K562 (cell line): ENCODE results near the gene ASB10. TPM values are rescaled to one million over a fixed set of nuclear protein-coding genes. Genes with fewer than 3 reads are reported as not detected.

Experiments
- CREB1 ChIP-seq, 2 experiments: sonication (generic) in 1 of 2; formaldehyde crosslinking in 1 of 2; IDR thresholded peaks; 2 replicates each; pipeline versions ENCODE4 v1.6.1 to v1.8.0; 2012 to 2022; ENCODE audit warnings: inconsistent platforms in 1 of 2, mild to moderate bottlenecking in 1 of 2, missing genetic modification reagents in 1 of 2, moderate library complexity in 1 of 2
- E4F1 ChIP-seq: fragments of 250-450 bp; sonication (Bioruptor Pico); IDR thresholded peaks from 2 replicates; pipeline ENCODE4 v1.5.0; 2021; ENCODE audit warnings: mild to moderate bottlenecking, borderline replicate concordance
- FOSL1 ChIP-seq: fragments of 200-800 bp; sonication (Bioruptor generic); conservative IDR thresholded peaks from 2 replicates; pipeline ENCODE4 v1.6.1; 2016; ENCODE audit warnings: missing genetic modification characterization, missing compliant biosample characterization
- HLTF ChIP-seq: fragments of 450-650 bp; IDR thresholded peaks from 2 replicates; pipeline ENCODE4 v1.6.1; 2016
- MYNN ChIP-seq, 2 experiments: sonication (generic); formaldehyde crosslinking in 1 of 2; IDR thresholded peaks; 2 replicates each; pipeline versions ENCODE4 v1.5.0 to v1.6.1; 2016 to 2020; ENCODE audit warnings: antibody characterized with exemption in 1 of 2, missing genetic modification reagents in 1 of 2
- NR2C1 ChIP-seq, 2 experiments: fragments of 450-650 bp; IDR thresholded peaks; 2 replicates each; pipeline ENCODE4 v1.6.1; 2017; ENCODE audit warnings: mild to moderate bottlenecking in 2 of 2, antibody characterized with exemption in 1 of 2, inconsistent platforms in 1 of 2, missing compliant biosample characterization in 1 of 2, missing genetic modification characterization in 1 of 2
- OTX1 ChIP-seq: fragments of 450-650 bp; formaldehyde crosslinking; IDR thresholded peaks from 2 replicates; pipeline ENCODE4 v1.4.0; 2022; ENCODE audit warnings: mild to moderate bottlenecking
- PHF20 ChIP-seq: fragments of 450-650 bp; IDR thresholded peaks from 2 replicates; pipeline ENCODE4 v1.6.1; 2018; ENCODE audit not compliant: partially characterized antibody
- POLR2AphosphoS2 ChIP-seq: IDR thresholded peaks from 2 replicates; pipeline ENCODE4 v1.6.1; 2012; ENCODE audit warnings: low read length, improper control_type of control experiment
- PREB ChIP-seq: sonication (generic); formaldehyde crosslinking; IDR thresholded peaks from 2 replicates; pipeline ENCODE4 v1.8.1; 2023; ENCODE audit warnings: mild to moderate bottlenecking, missing genetic modification reagents
- PYGO2 ChIP-seq: fragments of 450-650 bp; IDR thresholded peaks from 2 replicates; pipeline ENCODE4 v1.6.1; 2016; ENCODE audit warnings: mild to moderate bottlenecking, missing genetic modification characterization, moderate library complexity, missing compliant biosample characterization
- RFX5 ChIP-seq: IDR thresholded peaks from 2 replicates; pipeline ENCODE4 v1.6.1; 2011; ENCODE audit warnings: low read depth, mild to moderate bottlenecking, improper control_type of control experiment, low read length
- SETDB1 ChIP-seq: IDR thresholded peaks from one replicate; pipeline ENCODE4 v1.6.1; 2012; ENCODE audit warnings: low read length, control low read depth, inconsistent platforms
- SIN3B ChIP-seq: fragments of 450-650 bp; IDR thresholded peaks from 2 replicates; pipeline ENCODE4 v1.6.1; 2017; ENCODE audit warnings: low read depth, mild to moderate bottlenecking, moderate library complexity
- SIRT6 ChIP-seq: IDR thresholded peaks from one replicate; pipeline ENCODE4 v1.6.1; 2012; ENCODE audit warnings: low read depth, mild to moderate bottlenecking, control low read depth, inconsistent platforms, low read length, moderate library complexity
- ZBTB43 ChIP-seq: sonication (generic); formaldehyde crosslinking; IDR thresholded peaks from 2 replicates; pipeline ENCODE4 v1.8.0; 2023; ENCODE audit warnings: mild to moderate bottlenecking, missing genetic modification reagents
- ZC3H8 ChIP-seq: fragments of 450-650 bp; IDR thresholded peaks from 2 replicates; pipeline ENCODE4 v1.6.1; 2017
- ZFX ChIP-seq: sonication (generic); formaldehyde crosslinking; IDR thresholded peaks from 2 replicates; pipeline ENCODE4 v1.8.0; 2022; ENCODE audit warnings: mild to moderate bottlenecking, missing genetic modification reagents, moderate library complexity
- ZNF217 ChIP-seq: sonication (generic); formaldehyde crosslinking; IDR thresholded peaks from 2 replicates; pipeline ENCODE4 v1.8.0; 2022; ENCODE audit warnings: mild to moderate bottlenecking, missing genetic modification reagents
- ZNF445 ChIP-seq: fragments of 250-450 bp; sonication (Bioruptor Pico); IDR thresholded peaks from 2 replicates; pipeline ENCODE4 v1.4.0; 2020; ENCODE audit warnings: low read depth, mild to moderate bottlenecking, moderate library complexity
- ZNF707 ChIP-seq: fragments of 250-450 bp; sonication (Bioruptor Pico); conservative IDR thresholded peaks from 2 replicates; pipeline ENCODE4 v1.8.0; 2022; ENCODE audit warnings: inconsistent platforms, mild to moderate bottlenecking, moderate library complexity
- polyA plus RNA-seq, 8 experiments: library from polyadenylated mRNA; depleted of rRNA in 4 of 8; stranded (reverse) in 5 of 8; unstranded in 3 of 8; fragments of >200 nt; fragmentation: Nextera tagmentation in 2 of 8; fragmentation: Illumina TruSeq in 1 of 8; extraction: Ambion mirVana in 2 of 8; extraction: Trizol in 1 of 8; gene quantifications; 2 replicates each; pipeline versions ENCODE4 v1.2.1 to v1.2.3, GENCODE V29; 2011 to 2014; ENCODE audit warnings: inconsistent platforms in 1 of 8, missing spikeins in 1 of 8
- total RNA-seq, 7 experiments: library from RNA; depleted of rRNA in 6 of 7; stranded (reverse); fragments of >200 nt in 6 of 7; fragmentation: Illumina TruSeq in 2 of 7; extraction: Trizol in 2 of 7; gene quantifications; 2 replicates each; pipeline versions ENCODE4 v1.2.1 to v1.2.3, GENCODE V29; 2011 to 2021; ENCODE audit warnings: low replicate concordance in 1 of 7
- TF ChIP-seq, protein P1 (sequence below), 3 experiments: fragments of 200-800 bp in 1 of 3; sonication (Bioruptor generic) in 1 of 3; sonication (generic) in 1 of 3; formaldehyde crosslinking in 1 of 3; IDR thresholded peaks; 2 replicates each; pipeline versions ENCODE4 v1.6.1 to v1.8.0; 2016 to 2022; ENCODE audit warnings: mild to moderate bottlenecking in 2 of 3, missing compliant biosample characterization in 2 of 3, missing genetic modification characterization in 2 of 3, missing genetic modification reagents in 1 of 3

ASB10 gene
- total and polyA plus RNA-seq, 9 of the 15 experiments (the other 6 are each of a cell fraction or from before 2014, with no cell fraction given), result not detected

- TF ChIP-seq PREB (no peak), SIRT6 (no peak), PHF20 (no peak), NR2C1 (IDR thresholded peaks at IDR 0.05) (no peak), NR2C1 (tag; IDR thresholded peaks at IDR 0.05) (no peak), POLR2AphosphoS2 (no peak), SIN3B (no peak), ZNF445 (CRISPR knock-in tag) (no peak), ZFX (CRISPR knock-in tag) (no peak), MYNN (IDR thresholded peaks at IDR 0.05) (no peak), MYNN (CRISPR knock-in tag; IDR thresholded peaks at IDR 0.05) (no peak), OTX1 (peak; percentile 62; the same call in 1 of the 2 replicates), ZBTB43 (CRISPR knock-in tag) (no peak), E4F1 (CRISPR knock-in tag) (no peak), ZNF217 (CRISPR knock-in tag) (no peak), RFX5 (no peak), SETDB1 (no peak), PYGO2 (no peak), ZNF707 (CRISPR knock-in tag) (no peak), CREB1 (IDR thresholded peaks at IDR 0.05) (no peak; the same call in 1 of the 2 replicates), CREB1 (CRISPR knock-in tag; IDR thresholded peaks at IDR 0.05) (peak; percentile 57; the same call in 1 of the 2 replicates), ZC3H8 (no peak), HLTF (no peak), FOSL1 (tag) (no peak)
- TF ChIP-seq, protein P1, sequence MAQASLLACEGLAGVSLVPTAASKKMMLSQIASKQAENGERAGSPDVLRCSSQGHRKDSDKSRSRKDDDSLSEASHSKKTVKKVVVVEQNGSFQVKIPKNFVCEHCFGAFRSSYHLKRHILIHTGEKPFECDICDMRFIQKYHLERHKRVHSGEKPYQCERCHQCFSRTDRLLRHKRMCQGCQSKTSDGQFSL (CRISPR knock-in tag; IDR thresholded peaks at IDR 0.05), result no peak
- TF ChIP-seq, protein P1 (tag; IDR thresholded peaks at IDR 0.05), result no peak
Observed at GRCh38 chr7:151168003-151168786, 18.9 kb downstream of the ASB10 start (continued).
